CD4-positive, alpha-beta T cell (primary cell): Measurements from ENCODE around the gene CCDC9. TPM values are rescaled to one million over a fixed set of nuclear protein-coding genes. Genes with fewer than 3 reads are reported as not detected.
A peak's percentile ranks its signal among the peaks of the same experiment; 100 is the strongest.

Source experiments
- ATAC-seq: fragments of 200-7000 bp; cut with Tn5 transposase; one replicate; pipeline ENCODE4 v1.10.0; 2022; ENCODE audit warnings: mild to moderate bottlenecking; ENCODE audit not compliant: poor library complexity
- CTCF ChIA-PET: fragments of 350-600 bp; sonication (Branson Sonifier 250); formaldehyde crosslinking; loops from one replicate; lab custom pipeline; 2021; ENCODE audit warnings: antibody characterized with exemption, inconsistent platforms; lab: Charles Lee
- POLR2A ChIA-PET: fragments of 350-600 bp; sonication (Branson Sonifier 250); formaldehyde crosslinking; loops from one replicate; lab custom pipeline; 2021; ENCODE audit warnings: antibody characterized with exemption, inconsistent platforms; lab: Charles Lee
- DNase-seq, 14 experiments: peaks; one replicate each; pipeline ENCODE4 v3.0.0-alpha.2; 2013 to 2020; ENCODE audit warnings: mixed read lengths in 2 of 14
- H3K27ac ChIP-seq, 2 donors: one replicate each; pipeline versions ENCODE4 v1.5.1 to v1.7.0; 2013; ENCODE audit warnings: low read length in 2 of 2, low read depth in 1 of 2, mild to moderate bottlenecking in 1 of 2
- H3K27me3 ChIP-seq, 2 experiments: 1 replicate in 1 of 2; 2 replicates in 1 of 2; pipeline versions ENCODE4 v1.6.1 to v1.7.0; 2013; ENCODE audit warnings: low read length in 2 of 2, control low read depth in 1 of 2, mild to moderate bottlenecking in 1 of 2, moderate library complexity in 1 of 2; ENCODE audit not compliant: insufficient read depth in 2 of 2, control insufficient read depth in 1 of 2
- H3K36me3 ChIP-seq: one replicate; pipeline ENCODE4 v1.6.1; 2013; ENCODE audit warnings: low read length, control low read depth; ENCODE audit not compliant: insufficient read depth
- H3K4me1 ChIP-seq: one replicate; pipeline ENCODE4 v1.6.1; 2013; ENCODE audit warnings: low read length, control low read depth; ENCODE audit not compliant: insufficient read depth
- H3K4me3 ChIP-seq: one replicate; pipeline ENCODE4 v1.5.1; 2013; ENCODE audit warnings: mild to moderate bottlenecking, low read length, moderate library complexity
- H3K9me3 ChIP-seq, 2 experiments: 1 replicate in 1 of 2; 2 replicates in 1 of 2; pipeline versions ENCODE4 v1.6.1 to v1.7.0; 2013; ENCODE audit warnings: low read length in 2 of 2, mild to moderate bottlenecking in 2 of 2, control low read depth in 1 of 2, moderate library complexity in 1 of 2; ENCODE audit not compliant: control insufficient read depth in 1 of 2, insufficient read depth in 1 of 2
- H3K27ac Mint-ChIP-seq: one replicate; pipeline ENCODE4 v1.8.0; 2020; ENCODE audit warnings: mixed read lengths
- H3K27me3 Mint-ChIP-seq: one replicate; pipeline ENCODE4 v1.8.0; 2021; ENCODE audit warnings: mixed read lengths
- H3K36me3 Mint-ChIP-seq: one replicate; pipeline ENCODE4 v1.8.0; 2021; ENCODE audit warnings: low read depth, mixed read lengths
- H3K4me1 Mint-ChIP-seq: one replicate; pipeline ENCODE4 v1.8.0; 2021; ENCODE audit warnings: low read depth, mixed read lengths
- H3K4me3 Mint-ChIP-seq: one replicate; pipeline ENCODE4 v1.8.0; 2020; ENCODE audit warnings: mild to moderate bottlenecking, mixed read lengths
- H3K9me3 Mint-ChIP-seq: one replicate; pipeline ENCODE4 v1.8.0; 2020; ENCODE audit warnings: mixed read lengths
- CTCF ChIP-seq: fragments of 200-600 bp; IDR thresholded peaks from one replicate; pipeline ENCODE4 v1.8.0; 2022; ENCODE audit warnings: antibody characterized with exemption, mild to moderate bottlenecking
- intact Hi-C, 2 experiments: fragments of 100-400 bp; cut with DNase I in 1 of 2; cut with micrococcal nuclease in 1 of 2; formaldehyde crosslinking; loops; one replicate each; pipeline versions ENCODE4 v1.15.1 to v1.9.0; 2023 to 2025; cut with DNase I, micrococcal nuclease
- total RNA-seq, 174 experiments: library from RNA in 2 of 174; stranded (reverse) in 2 of 174; gene quantifications; one replicate each; pipeline ENCODE4 v1.2.3 and lab custom pipeline; 2021 to 2026

CCDC9 gene
- total RNA-seq, 2 experiments from 2014 or later, result 68.5 to 74.3 TPM

- ChIA-PET POLR2A (no interaction called here), CTCF (no interaction called here)
- no peaks in the 10 kb centered on the region for H3K36me3 ChIP-seq
- no peak overlapping the region for H3K4me3 Mint-ChIP-seq
- peaks cover 3 to 5% of the 10 kb centered on the region in 2 experiments for H3K27me3 ChIP-seq
- H3K36me3 Mint-ChIP-seq, result no peaks in the 10 kb centered on the region
- intact Hi-C loops, result no loop called here
- H3K27ac Mint-ChIP-seq, result no peak overlapping the region
- no peak overlapping the region for H3K27ac ChIP-seq
- H3K4me1 Mint-ChIP-seq, result no peaks in the 10 kb centered on the region
- no peaks in the 10 kb centered on the region for H3K9me3 Mint-ChIP-seq
- no peak for ATAC-seq
- no peak for DNase-seq
- H3K4me3 ChIP-seq, result no peak overlapping the region
- H3K27me3 Mint-ChIP-seq, result peaks cover 24% of the 10 kb centered on the region
- no peaks in the 10 kb centered on the region for H3K4me1 ChIP-seq
- TF ChIP-seq CTCF, result no peak
- H3K9me3 ChIP-seq, result no peaks in the 10 kb centered on the region
These were observed 57.5 kb downstream of the CCDC9 start for GRCh38 chr19:47313754-47314295.

- no peak overlapping the region for H3K4me3 ChIP-seq
- ATAC-seq (no peak), DNase-seq (peak in 3 of 14 experiments; percentile 19 to 77 (median 68))
- Mint-ChIP-seq H3K4me1 (no peaks in the 10 kb centered on the region), H3K27ac (no peak overlapping the region), H3K4me3 (no peak overlapping the region), H3K9me3 (no peaks in the 10 kb centered on the region), H3K27me3 (peaks cover 20% of the 10 kb centered on the region), H3K36me3 (no peaks in the 10 kb centered on the region)
- no peak overlapping the region for H3K27ac ChIP-seq
- intact Hi-C loops, result no loop called here
- H3K4me1 ChIP-seq, result no peaks in the 10 kb centered on the region
- H3K9me3 ChIP-seq, result no peaks in the 10 kb centered on the region
- H3K36me3 ChIP-seq, result no peaks in the 10 kb centered on the region
- no peak for TF ChIP-seq CTCF
- ChIA-PET CTCF (interaction anchor here (1.2 to 1.5 kb wide), 3 partner anchors 10 to 76 kb away, joined by 3 read pairs; partner anchors contain the start of gene DHX34), POLR2A (no interaction called here)
- peaks cover 6% of the 10 kb centered on the region in 2 experiments for H3K27me3 ChIP-seq
These were observed 58.9 kb downstream of the CCDC9 start for GRCh38 chr19:47315125-47315821.

GRCh38 chr19:47316513-47316912 is 60.2 kb downstream of the CCDC9 start:
- peaks cover 14% of the 10 kb centered on the region for H3K27me3 Mint-ChIP-seq
- Histone ChIP-seq H3K4me3 (no peak overlapping the region), H3K27me3 (peaks cover 5 to 14% of the 10 kb centered on the region in 2 experiments), H3K4me1 (no peaks in the 10 kb centered on the region), H3K36me3 (no peaks in the 10 kb centered on the region), H3K27ac (no peak overlapping the region), H3K9me3 (no peaks in the 10 kb centered on the region)
- ChIA-PET POLR2A (no interaction called here), CTCF (interaction anchor here (1.5 kb wide), 1 partner anchor 11 kb away, joined by 3 read pairs; no protein-coding TSS in a partner anchor)
- DNase-seq (no peak), ATAC-seq (no peak)
- H3K36me3 Mint-ChIP-seq, result no peaks in the 10 kb centered on the region
- intact Hi-C loops, result no loop called here
- no peak overlapping the region for H3K27ac Mint-ChIP-seq
- no peak for TF ChIP-seq CTCF
- H3K9me3 Mint-ChIP-seq, result no peaks in the 10 kb centered on the region
- H3K4me1 Mint-ChIP-seq, result no peaks in the 10 kb centered on the region
- no peak overlapping the region for H3K4me3 Mint-ChIP-seq
